Bone marrow (tissue), 2 donors: Measurements from ENCODE around the gene ALPG.
"Not testable (repeated sequence)": the region's sequence is repeated elsewhere in the genome, so short reads cannot be mapped to it uniquely, and the experiment has no call there.

Experiments
- DNase-seq, 2 donors: peaks; one replicate each; lab custom pipeline; 2025; lab: John Stamatoyannopoulos, UW

ALPG gene

GRCh38 chr2:232419245-232420072 lies 12.8 kb downstream of the ALPG start:
- DNase-seq = no peak

- DNase-seq = no peak
Measured at GRCh38 chr2:232420073-232420454, 13.4 kb downstream of the ALPG start.

GRCh38 chr2:232420463-232421188 lies 14.0 kb downstream of the ALPG start:
- DNase-seq = no peak

GRCh38 chr2:232421189-232421785 lies 14.6 kb downstream of the ALPG start:
- no peak for DNase-seq

GRCh38 chr2:232422051-232422450 lies 15.4 kb downstream of the ALPG start:
- no peak for DNase-seq

GRCh38 chr2:232422996-232423395 lies 16.4 kb downstream of the ALPG start:
- DNase-seq = not testable (repeated sequence)

GRCh38 chr2:232423407-232423806 lies 16.8 kb downstream of the ALPG start:
- DNase-seq = not testable (repeated sequence)

- no peak for DNase-seq
Measured at GRCh38 chr2:232431705-232432590, 25.3 kb downstream of the ALPG start.

- DNase-seq = no peak
Measured at GRCh38 chr2:232432598-232433184, 26.0 kb downstream of the ALPG start.

GRCh38 chr2:232433622-232434021 lies 27.0 kb downstream of the ALPG start:
- DNase-seq = not testable (repeated sequence)

- no peak for DNase-seq
Measured at GRCh38 chr2:232434091-232434490, 27.4 kb downstream of the ALPG start.

GRCh38 chr2:232434563-232435374 lies 28.1 kb downstream of the ALPG start:
- no peak for DNase-seq

- no peak for DNase-seq
Measured at GRCh38 chr2:232435375-232435648, 28.7 kb downstream of the ALPG start.

- no peak for DNase-seq
Measured at GRCh38 chr2:232435805-232436204, 29.2 kb downstream of the ALPG start.

- DNase-seq = no peak
Measured at GRCh38 chr2:232436381-232437194, 29.9 kb downstream of the ALPG start.

- DNase-seq = no peak
Measured at GRCh38 chr2:232437195-232437571, 30.5 kb downstream of the ALPG start.

- DNase-seq = no peak
Measured at GRCh38 chr2:232438091-232438490, 31.4 kb downstream of the ALPG start.

- no peak for DNase-seq
Measured at GRCh38 chr2:232438951-232439757, 32.5 kb downstream of the ALPG start.

GRCh38 chr2:232439758-232440135 lies 33.1 kb downstream of the ALPG start:
- no peak for DNase-seq
